NCI-H2227 (cell line): ENCODE measurements around the gene GPC5.
"Not testable (repeated sequence)": the region's sequence is repeated elsewhere in the genome, so short reads cannot be mapped to it uniquely, and the experiment has no call there.

Experiments
- DNase-seq: peaks from one replicate; lab custom pipeline; 2025; ENCODE audit not compliant: unreplicated experiment; lab: John Stamatoyannopoulos, UW

GPC5 gene

DNA sequence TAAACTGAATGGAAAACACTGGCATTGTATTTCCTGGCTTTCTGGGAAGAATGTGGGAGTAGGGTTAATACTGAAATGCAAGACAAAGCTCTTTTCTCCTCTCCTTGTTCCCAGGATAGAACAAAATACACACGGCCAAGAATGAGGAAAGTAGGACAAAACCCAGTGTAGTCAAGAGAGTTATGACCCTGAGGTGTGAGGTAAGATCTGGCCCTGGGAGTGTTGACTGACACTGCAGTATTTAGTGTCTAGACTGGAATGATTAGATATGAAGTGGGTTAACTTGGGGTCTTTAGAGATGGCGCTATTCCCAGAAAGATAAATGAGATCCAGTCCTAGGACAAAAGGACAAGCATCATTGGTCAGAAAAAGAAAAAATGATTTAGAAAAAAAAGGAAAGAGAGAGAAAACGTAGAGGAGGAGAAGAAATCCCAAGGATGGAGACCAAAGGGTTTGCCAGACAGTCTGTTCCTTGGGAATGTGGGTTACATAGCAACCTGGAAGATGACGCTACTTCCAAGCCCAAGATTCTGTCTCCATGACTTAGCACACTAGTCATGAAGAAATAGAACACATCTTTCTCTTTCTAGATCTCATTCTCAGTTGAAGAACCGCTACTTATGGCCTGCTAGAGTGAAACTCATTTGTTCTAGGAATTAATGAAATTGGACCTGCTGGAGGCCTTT lies 1284.6 kb downstream of the GPC5 start:
- no peak for DNase-seq

DNA sequence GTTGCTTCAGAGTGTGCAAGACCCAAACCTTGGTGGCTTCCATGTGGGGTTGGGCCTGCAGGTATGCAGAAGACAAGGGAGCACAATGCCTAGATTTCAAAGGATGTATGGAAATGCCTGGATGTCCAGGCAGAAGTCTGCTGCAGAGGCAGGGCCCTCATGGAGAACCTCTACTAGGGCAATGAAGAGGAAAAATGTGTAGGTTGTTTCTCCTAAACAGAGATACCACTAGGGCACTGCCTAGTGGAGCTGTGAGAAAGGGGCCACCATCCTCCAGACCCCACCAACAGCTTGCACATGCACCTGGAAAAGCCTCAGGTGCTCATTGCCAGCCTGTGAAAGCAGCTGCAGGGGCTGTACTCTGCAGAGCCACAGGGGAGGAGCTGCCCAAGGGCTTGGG lies 1295.6 kb downstream of the GPC5 start:
- DNase-seq = no peak

DNA sequence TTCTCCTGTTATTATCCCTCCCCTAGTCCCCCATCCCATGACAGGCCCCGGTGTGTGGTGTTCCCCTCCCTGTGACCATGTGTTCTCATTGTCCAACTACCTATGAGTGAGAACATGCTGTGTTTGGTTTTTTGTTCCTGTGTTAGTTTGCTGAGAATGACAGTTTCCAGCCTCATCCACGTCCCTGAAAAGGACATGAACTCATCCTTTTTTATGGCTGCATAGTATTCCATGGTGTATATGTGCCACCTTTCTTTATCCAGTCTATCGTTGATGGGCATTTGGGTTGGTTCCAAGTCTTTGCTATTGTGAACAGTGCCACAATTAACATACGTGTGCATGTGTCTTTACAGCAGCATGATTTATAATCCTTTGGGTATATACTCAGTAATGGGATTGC lies 1297.4 kb downstream of the GPC5 start:
- DNase-seq = not testable (repeated sequence)

DNA sequence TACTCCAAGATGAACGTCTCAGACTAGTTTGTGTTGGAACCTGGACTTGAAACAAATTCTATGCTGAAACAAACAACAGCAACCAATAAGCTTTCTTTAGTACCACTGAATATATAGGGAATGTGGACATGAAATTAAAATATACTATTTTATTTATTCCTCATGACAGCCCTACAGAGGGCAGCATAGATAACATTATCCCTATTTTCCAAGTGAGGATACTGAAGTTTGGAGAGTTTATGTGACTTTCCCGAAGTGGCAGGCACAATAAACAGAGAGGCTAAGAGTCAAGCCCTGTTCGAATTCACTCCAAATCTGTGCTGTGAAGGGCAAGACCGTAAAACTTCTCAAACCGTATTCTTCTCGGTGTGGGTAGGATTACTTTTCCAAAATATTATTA lies 1318.3 kb downstream of the GPC5 start:
- no peak for DNase-seq

DNA sequence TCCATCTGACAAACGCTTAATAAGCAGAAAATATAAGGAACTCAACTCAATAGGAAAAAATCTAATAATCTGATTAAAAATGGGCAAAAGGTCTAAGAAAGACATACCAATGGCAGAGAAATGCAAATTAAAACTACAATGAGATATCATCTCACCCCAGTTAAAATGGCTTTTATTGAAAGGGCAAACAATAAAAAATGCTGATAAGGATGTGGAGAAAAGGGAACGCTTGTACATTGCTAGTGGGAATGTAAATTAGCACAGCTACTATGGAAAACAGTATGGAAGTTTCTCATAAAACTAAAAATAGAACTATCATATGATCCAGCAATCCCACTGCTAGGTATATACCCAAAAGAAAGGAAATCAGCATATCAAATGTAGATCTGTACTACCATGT lies 1319.4 kb downstream of the GPC5 start:
- DNase-seq = no peak

DNA sequence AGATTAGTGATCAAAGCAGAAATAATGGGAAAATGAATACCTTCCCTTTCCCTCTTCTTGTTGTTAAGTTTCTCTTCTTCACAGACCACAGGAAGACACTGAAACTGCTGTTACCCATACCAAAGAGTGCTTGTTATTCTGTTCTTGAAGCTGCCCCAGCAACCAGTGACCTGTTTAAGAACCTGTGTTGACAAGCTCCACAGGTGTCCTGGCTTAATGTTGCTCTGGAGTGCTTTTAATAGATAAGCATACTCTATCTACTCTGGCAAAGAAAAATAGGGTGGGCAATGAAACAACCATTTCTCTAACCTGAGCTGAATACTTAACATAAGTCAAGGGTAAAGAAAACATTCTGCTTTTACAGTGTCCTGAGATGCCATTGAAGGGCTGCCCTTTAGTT lies 1321.4 kb downstream of the GPC5 start:
- DNase-seq = peak; percentile 71

DNA sequence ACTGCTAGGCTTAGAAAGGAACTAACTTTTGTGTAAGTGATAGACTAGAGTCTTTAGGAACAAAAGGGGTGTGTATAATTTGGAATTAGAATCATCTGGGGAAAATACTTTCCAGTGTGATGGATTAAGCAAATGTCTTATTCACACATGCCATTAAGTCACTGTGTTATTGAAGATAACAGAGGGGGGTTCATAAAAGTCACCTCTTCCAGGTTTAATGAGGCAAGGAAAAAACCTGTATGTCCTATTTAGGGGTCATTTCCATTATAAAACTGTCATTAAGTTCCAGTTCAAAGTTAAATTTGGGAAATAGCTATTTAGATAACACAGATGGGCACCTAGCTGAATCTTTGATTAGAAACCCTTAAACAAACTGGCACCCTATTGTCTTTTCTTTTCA lies 1323.2 kb downstream of the GPC5 start:
- DNase-seq = no peak

DNA sequence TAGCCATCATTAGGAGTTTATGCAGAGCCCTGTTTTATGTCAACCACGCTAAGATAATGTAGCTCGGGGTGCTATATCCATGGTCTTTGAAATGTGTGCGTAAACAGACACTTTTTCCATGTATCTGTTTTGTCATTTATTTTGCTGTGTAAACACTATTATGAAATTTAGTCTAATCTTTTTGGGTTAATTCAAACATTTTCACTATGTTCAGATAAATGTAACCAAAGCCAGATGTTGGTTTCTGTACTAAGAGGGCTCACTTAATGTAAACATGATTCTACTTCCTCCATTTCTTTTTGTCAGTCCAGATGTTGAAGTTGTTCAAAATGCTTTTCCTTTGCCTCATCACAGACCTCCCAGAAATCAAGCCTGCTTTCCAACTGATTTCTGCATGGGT lies 1328.7 kb downstream of the GPC5 start:
- no peak for DNase-seq

DNA sequence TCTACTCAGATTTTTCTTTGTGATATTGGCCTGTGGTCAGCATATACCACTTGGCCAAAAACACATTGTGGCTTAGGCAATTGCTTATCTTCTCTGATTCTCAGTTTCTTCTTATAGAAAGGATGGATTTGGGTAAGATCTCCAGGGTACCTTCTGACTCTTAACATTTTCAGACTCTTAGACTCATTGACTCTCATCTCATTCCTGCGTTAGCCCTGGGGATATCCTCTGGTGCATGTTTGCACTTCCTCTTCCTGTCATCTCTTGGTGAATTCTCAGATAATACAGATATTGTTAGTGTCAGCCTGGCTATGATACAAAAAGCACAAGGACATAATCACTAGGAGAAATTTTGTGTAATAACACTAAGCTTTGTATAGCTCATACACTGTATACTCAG lies 1335.6 kb downstream of the GPC5 start:
- no peak for DNase-seq

DNA sequence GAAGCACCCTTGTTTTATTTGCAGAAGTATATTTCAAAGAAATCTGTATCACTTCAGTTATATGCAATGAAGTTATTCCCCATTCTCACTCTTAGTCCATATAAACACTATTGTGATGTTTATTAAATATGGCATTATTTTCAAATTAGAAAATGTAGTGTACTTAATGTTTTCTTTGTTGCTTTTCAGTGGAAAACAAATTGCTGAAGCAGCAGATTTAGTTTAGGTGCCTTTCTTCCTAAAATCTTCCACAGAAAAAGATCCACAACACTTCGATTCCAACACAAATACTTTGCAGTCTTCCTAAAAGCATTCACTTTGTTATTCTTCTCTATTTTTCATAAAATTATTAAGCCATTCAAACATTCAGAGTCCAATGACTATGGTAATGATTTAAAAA lies 1336.1 kb downstream of the GPC5 start:
- DNase-seq = no peak

DNA sequence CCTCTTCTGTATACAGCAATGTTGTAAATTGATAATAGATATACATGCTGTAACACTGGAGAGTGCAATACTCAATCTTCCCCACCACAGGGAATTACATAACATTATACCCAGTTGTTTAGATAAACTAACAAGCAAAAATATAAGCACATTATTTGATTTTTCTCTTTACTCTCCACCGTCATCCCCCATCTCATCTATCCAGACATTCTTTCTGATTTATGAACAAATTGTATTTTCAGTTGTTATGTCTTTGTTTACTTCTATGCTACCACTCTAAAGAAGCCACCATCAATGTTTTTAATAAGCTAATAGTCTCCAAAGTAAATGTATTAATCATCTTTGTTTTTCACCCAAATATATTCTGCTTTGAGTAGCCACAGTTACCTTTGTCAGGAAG lies 1337.5 kb downstream of the GPC5 start:
- no peak for DNase-seq

DNA sequence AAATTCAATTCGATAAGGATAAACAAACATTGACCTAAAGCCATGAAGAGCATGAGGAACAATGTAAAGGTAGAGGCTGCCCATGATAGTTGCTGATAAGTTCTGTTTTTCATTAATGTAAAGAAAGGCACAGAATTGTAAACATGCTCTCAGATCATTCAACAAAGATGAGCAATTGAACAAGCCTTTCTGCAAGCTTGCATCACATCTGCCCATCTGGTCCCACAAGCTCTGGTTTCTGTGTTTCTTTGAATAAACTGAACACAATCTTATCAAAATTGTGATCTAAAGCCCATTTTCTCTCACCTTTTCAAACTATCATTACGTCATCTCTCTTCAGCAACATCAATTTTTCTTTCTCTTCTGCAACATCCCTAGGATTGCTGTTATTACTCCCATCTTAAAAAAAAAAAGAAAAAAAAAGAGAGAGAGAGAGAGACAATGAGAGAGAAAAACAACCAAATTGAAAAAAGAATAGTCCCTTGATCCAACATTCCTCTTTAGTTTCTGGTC lies 1340.9 kb downstream of the GPC5 start:
- DNase-seq = no peak

DNA sequence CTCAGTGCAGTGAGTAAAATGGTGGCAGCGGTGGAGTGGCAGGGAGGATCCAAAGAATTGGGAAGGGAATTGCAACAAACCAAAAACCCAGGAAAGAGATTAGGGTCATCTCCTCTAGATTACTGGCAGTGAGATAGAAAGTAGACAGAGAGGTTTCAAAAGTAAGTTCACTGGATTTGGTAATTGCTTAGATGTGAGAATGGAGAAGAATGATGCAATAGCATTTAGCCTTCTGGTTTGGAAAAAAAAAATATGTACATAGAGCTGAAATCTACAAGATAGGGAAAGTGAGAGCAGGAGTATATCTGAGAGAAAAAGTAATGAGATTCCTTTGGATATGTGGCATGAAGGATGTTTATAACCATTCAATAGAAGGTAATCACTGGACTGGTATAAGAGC lies 1345.6 kb downstream of the GPC5 start:
- no peak for DNase-seq

DNA sequence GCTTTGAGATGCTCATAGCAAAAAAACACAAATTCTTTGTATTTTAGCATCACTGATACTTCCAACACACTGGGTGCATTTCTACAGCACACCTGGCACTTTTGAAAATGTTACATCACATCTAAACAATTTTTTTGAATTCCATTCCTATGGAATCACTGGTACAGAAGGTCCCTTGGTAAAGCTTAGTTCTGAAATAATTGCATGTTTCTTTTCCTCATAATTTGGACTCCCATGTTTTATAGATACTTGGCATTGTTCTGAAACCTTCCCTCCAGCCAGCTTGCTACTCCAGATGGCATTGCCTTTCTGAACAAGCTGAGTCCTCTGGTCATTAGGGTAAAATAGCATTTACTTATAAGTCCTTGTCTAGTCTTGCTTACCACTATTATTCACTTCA lies 1346.8 kb downstream of the GPC5 start:
- no peak for DNase-seq

DNA sequence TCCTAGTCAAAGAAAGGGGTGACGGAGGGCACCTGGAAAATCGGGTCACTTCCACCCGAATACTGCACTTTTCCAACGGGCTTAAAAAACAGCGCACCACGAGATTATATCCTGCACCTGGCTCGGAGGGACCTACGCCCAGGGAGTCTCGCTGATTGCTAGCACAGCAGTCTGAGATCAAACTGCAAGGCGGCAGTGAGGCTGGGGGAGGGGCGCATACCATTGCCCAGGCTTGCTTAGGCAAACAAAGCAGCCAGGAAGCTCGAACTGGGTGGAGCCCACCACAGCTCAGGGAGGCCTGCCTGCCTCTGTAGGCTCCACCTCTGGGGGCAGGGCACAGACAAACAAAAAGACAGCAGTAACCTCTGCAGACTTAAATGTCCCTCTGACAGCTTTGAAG lies 1354.3 kb downstream of the GPC5 start:
- DNase-seq = not testable (repeated sequence)

DNA sequence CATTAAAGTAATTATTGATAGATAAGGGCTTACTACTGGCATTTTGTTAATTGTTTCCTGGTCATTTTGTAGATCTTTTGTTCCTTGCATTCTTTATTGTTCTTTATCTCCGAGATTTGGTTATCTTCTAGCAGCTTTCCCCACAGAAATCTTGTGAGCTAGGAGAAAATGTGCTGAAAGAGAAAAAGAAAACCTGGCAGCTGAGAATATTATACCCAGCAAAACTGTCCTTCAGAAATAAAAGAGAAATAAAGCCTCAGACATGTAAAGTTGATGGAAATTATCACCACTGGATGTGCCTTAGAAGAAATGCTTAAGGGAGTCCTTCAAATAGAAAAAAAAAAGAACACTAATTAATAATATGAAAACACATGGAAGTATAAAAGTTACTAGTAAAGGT lies 1363.3 kb downstream of the GPC5 start:
- no peak for DNase-seq

DNA sequence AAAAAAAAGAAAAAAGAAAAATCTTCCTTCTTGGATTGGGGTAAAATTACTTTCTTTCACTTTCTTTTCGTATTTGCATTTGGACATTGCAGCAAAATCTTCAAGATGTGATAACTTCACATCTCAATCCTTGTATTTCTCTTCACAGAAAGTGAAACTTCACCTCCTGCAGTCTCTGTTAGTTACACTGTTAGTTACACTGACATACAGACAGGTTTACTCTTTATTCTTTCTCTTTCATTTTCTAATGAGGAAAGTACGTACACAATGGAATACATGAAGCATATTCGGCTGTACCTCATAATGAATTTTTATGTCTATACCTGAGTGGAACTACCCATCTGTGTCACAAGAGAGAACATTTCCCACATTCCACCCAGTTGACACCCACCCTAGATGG lies 1369.0 kb downstream of the GPC5 start:
- DNase-seq = no peak

DNA sequence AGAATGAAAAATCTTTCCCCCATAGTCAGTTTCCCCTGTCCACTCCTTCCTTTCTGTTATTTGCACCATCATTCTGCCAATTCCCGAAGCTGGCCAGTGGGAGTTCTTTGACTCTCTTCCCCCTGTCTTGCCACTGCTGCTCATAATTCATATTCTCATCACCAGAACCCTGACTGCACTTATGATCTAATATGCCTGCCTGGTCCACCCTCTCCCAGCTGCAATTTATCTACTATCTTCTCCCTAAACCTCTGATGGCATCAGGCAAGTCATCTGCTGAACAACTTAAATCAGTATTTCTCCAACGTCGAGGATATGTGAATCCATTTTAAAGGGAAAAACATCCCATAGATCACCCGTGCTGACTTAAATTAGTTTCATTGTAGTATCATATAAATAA lies 1370.2 kb downstream of the GPC5 start:
- DNase-seq = no peak

DNA sequence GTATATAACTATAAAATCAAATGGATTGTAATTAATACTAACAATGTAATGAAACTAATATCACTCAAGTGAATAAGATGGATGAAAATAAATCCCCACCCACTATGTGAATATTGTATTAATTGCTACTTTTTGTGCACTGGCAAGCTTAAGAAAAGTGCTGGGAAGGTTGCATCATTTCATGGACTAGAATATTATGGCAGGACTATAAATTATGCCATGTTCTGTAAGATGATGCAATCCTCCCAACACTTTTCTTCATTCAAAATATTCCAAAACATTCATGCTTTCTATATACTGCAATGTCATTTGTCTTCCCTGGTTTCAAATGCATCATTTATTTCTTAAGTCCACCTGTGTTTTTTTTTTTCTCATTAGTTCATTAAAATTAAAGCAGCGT lies 1370.6 kb downstream of the GPC5 start:
- no peak for DNase-seq

DNA sequence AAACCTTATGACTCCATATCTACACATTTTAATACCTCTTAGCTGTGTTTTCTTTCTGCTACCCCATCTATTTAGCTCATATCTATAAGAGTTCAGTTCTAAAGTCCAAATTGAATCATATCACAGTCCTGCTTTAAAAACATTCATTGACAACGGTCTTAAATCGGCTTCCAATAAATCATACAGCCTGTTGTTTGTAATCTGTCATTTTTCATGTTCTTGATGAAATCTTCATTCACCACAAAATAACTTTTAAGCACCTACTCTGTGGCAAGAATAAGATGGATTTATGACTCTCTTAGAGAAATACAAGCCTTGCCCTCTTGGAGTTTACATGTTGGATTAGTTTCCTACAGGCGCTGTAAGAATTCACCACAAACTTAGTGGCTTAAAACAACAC lies 1377.2 kb downstream of the GPC5 start:
- DNase-seq = no peak

DNA sequence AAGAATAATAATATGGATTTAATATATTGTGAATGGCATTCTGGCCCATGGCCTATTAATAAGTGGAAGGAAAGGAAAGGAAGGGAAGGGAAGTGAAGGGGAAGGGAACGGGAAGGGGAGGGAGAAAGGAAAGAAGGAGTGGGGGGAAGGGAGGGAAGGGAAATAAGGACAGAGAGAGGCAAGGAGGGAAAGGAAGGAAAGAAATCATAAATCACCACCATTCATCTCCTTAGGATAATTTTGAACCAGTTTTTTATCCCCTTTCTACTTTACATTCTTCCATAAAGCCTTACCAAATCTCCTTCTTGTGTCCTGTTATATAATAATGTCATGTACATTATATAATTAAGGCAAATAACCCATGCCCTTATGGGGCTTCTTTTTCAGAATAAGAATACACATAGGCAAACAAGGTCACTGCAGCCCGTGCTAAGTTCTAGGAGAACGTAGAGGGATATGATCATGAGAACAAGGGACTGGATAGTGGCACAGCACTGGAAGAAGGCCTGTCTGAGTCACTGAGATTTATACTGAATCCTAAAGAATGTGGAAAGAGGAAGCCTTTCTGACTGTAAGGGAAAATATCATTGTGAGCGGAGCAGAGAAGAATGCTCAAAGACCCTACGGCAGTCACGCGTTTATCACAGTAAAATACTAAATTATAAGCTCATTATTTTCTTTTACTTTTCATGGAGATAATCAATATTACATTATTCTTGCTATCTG lies 1383.7 kb downstream of the GPC5 start:
- no peak for DNase-seq

DNA sequence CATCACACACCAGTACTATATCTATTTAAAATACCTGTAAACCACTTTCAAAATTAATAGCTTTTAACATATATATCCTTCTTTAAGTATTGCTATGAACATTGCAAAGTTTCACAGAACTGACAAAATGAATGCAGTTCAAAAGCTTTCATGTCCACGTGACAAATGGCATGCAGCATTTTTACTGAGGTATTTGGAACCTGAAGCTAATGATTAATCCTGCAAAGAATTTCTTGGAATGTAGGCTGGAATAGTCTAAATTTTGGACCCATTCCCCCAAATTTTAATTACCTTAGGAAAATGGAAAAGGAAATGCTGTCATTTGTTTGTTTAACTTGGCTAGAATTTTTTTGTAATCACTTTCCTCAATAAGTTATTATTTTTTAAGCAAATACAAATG lies 1404.4 kb downstream of the GPC5 start:
- no peak for DNase-seq

DNA sequence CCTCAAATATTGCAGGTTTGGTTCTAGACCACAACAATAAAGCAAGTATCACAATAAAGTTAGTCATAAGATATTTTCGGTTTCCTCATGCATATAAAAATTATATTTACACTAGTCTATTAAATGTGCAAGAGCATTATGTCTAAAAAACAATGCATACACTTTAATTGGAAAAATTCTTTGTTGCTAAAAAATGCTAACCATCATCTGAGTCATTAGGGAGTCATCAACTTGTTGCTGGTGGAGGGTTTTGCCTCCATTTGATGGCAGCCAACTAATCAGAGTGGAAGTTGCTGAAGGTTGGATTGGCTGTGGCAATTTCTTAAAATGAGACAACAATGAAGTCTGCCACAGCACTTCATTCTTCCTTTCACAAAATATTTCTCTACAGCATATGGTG lies 1405.9 kb downstream of the GPC5 start:
- DNase-seq = no peak
